RWPE2 (cell line): ENCODE data around the gene TSPAN4.

Experiments
- ATAC-seq: fragments of 200-7000 bp; cut with Tn5 transposase; 3 replicates; pipeline ENCODE4 v1.9.1; 2021; ENCODE audit warnings: low read depth
- DNase-seq: peaks from one replicate; pipeline ENCODE4 v3.0.0-alpha.2; 2020; ENCODE audit warnings: low spot score
- H3K27ac ChIP-seq: fragments of 450-650 bp; 2 replicates; pipeline ENCODE4 v1.5.1; 2017; ENCODE audit warnings: mild to moderate bottlenecking; ENCODE audit not compliant: poor library complexity, severe bottlenecking
- H3K27me3 ChIP-seq: fragments of 250-450 bp; sonication (Bioruptor Pico); 2 replicates; pipeline ENCODE4 v1.5.1; 2021; ENCODE audit warnings: mild to moderate bottlenecking, moderate library complexity; ENCODE audit not compliant: insufficient read depth, poor library complexity, severe bottlenecking
- H3K36me3 ChIP-seq: fragments of 250-450 bp; sonication (Bioruptor Pico); 2 replicates; pipeline ENCODE4 v1.5.1; 2020; ENCODE audit warnings: low read depth, mild to moderate bottlenecking, moderate library complexity
- H3K4me1 ChIP-seq: fragments of 250-450 bp; sonication (Bioruptor Pico); 2 replicates; pipeline ENCODE4 v1.5.1; 2021; ENCODE audit warnings: mild to moderate bottlenecking, moderate library complexity; ENCODE audit not compliant: insufficient read depth, poor library complexity, severe bottlenecking
- H3K4me3 ChIP-seq: fragments of 250-450 bp; sonication (Bioruptor Pico); 2 replicates; pipeline ENCODE4 v1.5.1; 2021; ENCODE audit warnings: mild to moderate bottlenecking, moderate library complexity; ENCODE audit not compliant: severe bottlenecking
- H3K9me3 ChIP-seq: fragments of 250-450 bp; sonication (Bioruptor Pico); 2 replicates; pipeline ENCODE4 v1.5.1; 2021; ENCODE audit warnings: mild to moderate bottlenecking, moderate library complexity; ENCODE audit not compliant: severe bottlenecking
- CTCF ChIP-seq: fragments of 450-650 bp; IDR thresholded peaks from one replicate; pipeline ENCODE4 v1.5.1; 2017; ENCODE audit warnings: mild to moderate bottlenecking, moderate library complexity; ENCODE audit not compliant: poor library complexity, severe bottlenecking

Gene TSPAN4

GRCh38 chr11:866481-866880 is 23.8 kb downstream of the TSPAN4 start:
- DNase-seq (no peak), ATAC-seq (no peak)
- Histone ChIP-seq H3K9me3 (no peaks in the 10 kb centered on the region), H3K36me3 (peaks cover 35% of the 10 kb centered on the region), H3K27me3 (no peaks in the 10 kb centered on the region), H3K4me1 (no peaks in the 10 kb centered on the region), H3K27ac (no peak overlapping the region), H3K4me3 (no peak overlapping the region)
- TF ChIP-seq CTCF: no peak

GRCh38 chr11:867856-868358 is 25.3 kb downstream of the TSPAN4 start:
- Histone ChIP-seq H3K27me3 (no peaks in the 10 kb centered on the region), H3K27ac (no peak overlapping the region), H3K36me3 (peaks cover 26% of the 10 kb centered on the region), H3K4me1 (no peaks in the 10 kb centered on the region), H3K4me3 (no peak overlapping the region), H3K9me3 (no peaks in the 10 kb centered on the region)
- ATAC-seq: no peak
- TF ChIP-seq CTCF: no peak
- DNase-seq: no peak

- Histone ChIP-seq H3K36me3 (peaks cover 21% of the 10 kb centered on the region), H3K4me3 (no peak overlapping the region), H3K9me3 (no peaks in the 10 kb centered on the region), H3K27me3 (no peaks in the 10 kb centered on the region), H3K27ac (no peak overlapping the region), H3K4me1 (no peaks in the 10 kb centered on the region)
- TF ChIP-seq CTCF: no peak
- ATAC-seq: no peak
- DNase-seq: no peak
These were observed 25.7 kb downstream of the TSPAN4 start for GRCh38 chr11:868394-868793.

GRCh38 chr11:868802-869201 is 26.1 kb downstream of the TSPAN4 start:
- no peak for ATAC-seq
- no peaks in the 10 kb centered on the region for H3K27me3 ChIP-seq
- H3K4me3 ChIP-seq: no peak overlapping the region
- no peak for TF ChIP-seq CTCF
- H3K36me3 ChIP-seq: peaks cover 21% of the 10 kb centered on the region
- H3K9me3 ChIP-seq: no peaks in the 10 kb centered on the region
- no peaks in the 10 kb centered on the region for H3K4me1 ChIP-seq
- H3K27ac ChIP-seq: no peak overlapping the region
- no peak for DNase-seq

GRCh38 chr11:869399-870126 is 26.9 kb downstream of the TSPAN4 start:
- TF ChIP-seq CTCF: no peak
- no peak for DNase-seq
- ATAC-seq: peak; percentile 8
- Histone ChIP-seq H3K36me3 (peaks cover 14% of the 10 kb centered on the region), H3K27me3 (no peaks in the 10 kb centered on the region), H3K9me3 (no peaks in the 10 kb centered on the region), H3K4me3 (no peak overlapping the region), H3K4me1 (no peaks in the 10 kb centered on the region), H3K27ac (no peak overlapping the region)
